NCI-H1092 (cell line): Measurements from ENCODE around the gene NIPAL3.
A peak's percentile ranks its signal among the peaks of the same experiment; 100 is the strongest.

Experiments used
- DNase-seq: peaks from one replicate; lab custom pipeline; 2025; lab: John Stamatoyannopoulos, UW

Gene NIPAL3

GRCh38 chr1:24415334-24415909 is at the start of gene NIPAL3:
Gene NIPAL3 (plus strand): TSS chr1:24415802. CDS start chr1:24419548, 3,746 bp downstream.
- peak; percentile 99 for DNase-seq

DNA sequence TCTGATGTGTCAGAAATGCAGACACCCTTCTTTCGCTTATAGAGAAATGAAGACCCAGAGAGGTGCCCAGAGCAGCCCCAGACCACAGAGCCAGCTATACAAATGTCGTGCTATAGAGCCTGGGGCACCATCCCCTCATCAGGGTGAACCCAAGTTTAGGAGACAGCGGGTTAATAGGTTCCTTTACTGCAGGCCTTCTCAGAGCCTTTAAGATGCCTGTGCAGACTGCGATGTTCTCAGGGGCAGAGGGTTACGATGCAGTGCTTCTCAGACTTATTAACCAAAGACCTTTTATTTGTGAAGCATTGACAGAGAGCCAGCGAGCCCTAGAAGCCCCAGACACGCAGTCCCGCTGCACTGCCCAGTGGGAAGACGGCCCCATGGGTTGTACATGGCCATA is 48.9 kb upstream of the NIPAL3 start:
- no peak for DNase-seq

DNA sequence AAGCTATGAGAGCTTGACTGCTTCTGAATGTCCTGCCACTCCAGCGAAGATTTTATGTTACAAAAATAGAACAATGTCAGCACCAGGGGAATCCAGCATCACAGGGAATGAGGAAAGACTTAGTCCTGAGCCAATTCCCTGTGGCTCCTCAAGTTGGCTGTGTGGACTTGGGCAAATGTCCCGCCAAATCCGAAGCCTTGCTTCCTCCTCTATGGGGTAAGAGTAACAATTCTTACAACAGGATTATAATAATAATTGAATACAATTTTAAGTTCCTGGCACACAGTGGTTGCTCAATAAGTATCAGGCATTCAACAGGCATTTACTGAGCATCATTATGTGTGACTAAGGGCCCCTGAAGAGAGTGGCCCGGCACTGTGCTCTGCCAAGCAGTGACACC is 46.4 kb upstream of the NIPAL3 start:
- DNase-seq, result no peak

GRCh38 chr1:24369801-24370200 is 45.8 kb upstream of the NIPAL3 start:
- no peak for DNase-seq

- DNase-seq, result no peak
Measured at GRCh38 chr1:24373044-24373443, 42.6 kb upstream of the NIPAL3 start.

DNA sequence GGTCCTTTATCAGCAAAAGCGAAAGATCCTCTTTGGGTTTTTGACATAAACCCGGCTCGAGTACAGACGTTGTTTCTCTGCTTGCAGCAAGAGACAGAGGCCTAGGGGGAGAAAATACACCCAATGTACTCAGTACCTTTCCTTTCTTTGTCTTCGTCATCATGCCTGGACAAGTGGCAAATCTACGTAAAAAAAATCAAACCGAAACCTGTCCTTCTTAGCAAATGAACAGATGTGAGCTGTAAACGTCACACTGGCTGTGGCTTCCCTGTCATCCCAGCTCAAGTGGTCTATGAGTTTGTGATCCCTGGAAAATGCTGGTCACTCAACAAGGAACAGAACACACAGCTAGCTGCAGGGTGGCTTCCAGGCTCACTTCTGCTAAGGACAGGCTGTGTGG is 41.9 kb upstream of the NIPAL3 start:
- no peak for DNase-seq

- DNase-seq, result no peak
Measured at GRCh38 chr1:24374891-24375786, 40.5 kb upstream of the NIPAL3 start.

GRCh38 chr1:24379733-24380315 is 35.8 kb upstream of the NIPAL3 start:
- DNase-seq, result no peak

GRCh38 chr1:24380508-24380907 is 35.1 kb upstream of the NIPAL3 start:
- DNase-seq, result no peak

- DNase-seq, result no peak
Measured at GRCh38 chr1:24381256-24381655, 34.3 kb upstream of the NIPAL3 start.

- no peak for DNase-seq
Measured at GRCh38 chr1:24382165-24382577, 33.4 kb upstream of the NIPAL3 start.

DNA sequence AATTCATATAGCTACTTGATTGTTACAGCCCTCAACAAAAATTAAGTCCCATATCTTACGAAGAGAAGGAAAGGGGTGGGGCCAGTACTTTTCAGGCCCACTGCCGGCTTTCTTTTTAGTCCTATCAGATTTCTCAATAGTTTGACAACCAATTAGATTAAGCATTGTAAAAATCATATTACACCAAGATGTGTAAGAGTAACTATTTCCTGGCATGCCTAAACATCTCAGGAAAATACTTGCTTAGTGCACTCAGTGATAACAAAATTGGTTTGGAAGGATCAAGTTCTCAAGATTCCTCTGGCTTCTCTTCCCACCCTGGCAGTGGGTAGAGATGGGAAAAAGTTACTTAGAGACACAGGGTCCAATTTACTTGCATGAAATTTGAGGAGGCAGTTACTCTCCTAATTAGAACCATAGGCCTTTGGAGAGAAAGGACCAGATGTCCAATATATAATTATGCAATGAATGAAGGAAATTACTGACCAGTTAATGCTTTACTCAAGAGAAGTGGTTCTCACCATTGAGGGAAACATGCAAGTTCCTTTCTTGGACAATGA is 32.1 kb upstream of the NIPAL3 start:
- no peak for DNase-seq

- DNase-seq, result no peak
Measured at GRCh38 chr1:24384251-24385090, 31.1 kb upstream of the NIPAL3 start.

GRCh38 chr1:24385160-24385940 is 30.3 kb upstream of the NIPAL3 start:
- no peak for DNase-seq

- DNase-seq, result no peak
Measured at GRCh38 chr1:24386241-24386640, 29.4 kb upstream of the NIPAL3 start.

GRCh38 chr1:24386931-24387330 is 28.7 kb upstream of the NIPAL3 start:
- DNase-seq, result no peak

DNA sequence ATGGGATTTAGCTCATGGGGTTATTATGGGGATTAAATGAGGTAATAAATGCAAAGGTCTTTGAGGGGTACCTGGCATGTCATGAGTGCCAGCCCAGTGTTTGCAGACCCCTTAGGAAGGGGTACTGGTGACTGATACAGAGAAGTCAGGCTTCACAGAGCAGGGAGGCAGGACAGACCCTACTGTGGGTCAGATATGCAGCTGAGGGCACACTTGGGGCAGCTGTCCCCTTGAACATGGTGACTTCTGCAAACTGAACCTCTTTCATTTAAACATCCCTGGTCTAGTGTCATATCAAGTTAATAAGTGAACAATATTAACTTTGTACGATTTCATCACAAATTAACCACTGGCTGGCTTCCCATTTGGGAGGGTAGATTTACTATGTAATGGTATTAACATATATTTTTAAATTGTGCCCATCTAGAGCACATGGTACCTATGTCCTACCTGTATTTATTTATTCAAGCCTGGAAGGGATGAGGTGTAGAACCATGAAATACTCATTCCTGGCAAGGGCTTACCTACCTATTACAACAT is 27.9 kb upstream of the NIPAL3 start:
- no peak for DNase-seq

DNA sequence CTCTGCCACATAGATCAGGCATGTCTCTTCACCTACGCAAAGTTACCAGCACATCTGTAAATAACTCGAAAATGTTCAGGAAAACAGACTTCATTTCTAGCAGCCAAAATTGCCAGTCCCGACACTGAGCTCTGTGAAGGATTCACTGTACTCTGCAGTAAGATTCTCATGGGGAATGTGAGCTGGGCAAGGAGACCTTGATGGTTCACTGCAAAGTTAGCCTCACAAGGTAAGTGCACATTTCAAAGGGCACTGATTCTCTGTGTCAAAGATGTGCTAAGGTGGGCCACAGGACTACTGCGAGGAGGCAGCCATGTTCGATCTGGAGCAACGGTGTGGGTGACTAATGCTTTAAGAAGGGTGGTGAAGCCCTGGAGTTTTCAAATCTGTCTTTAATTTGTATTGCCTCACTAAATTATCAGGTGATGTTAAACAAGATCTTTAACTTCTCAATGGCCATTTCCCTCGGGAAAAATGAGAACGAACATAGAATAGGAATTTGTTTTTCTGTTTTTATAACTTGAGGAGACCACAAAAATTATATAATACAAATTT is 27.2 kb upstream of the NIPAL3 start:
- DNase-seq, result no peak

- no peak for DNase-seq
Measured at GRCh38 chr1:24389231-24389678, 26.3 kb upstream of the NIPAL3 start.
